Chondrocyte (in vitro differentiated cells): Measurements from ENCODE around the gene ANGPTL8. TPM values are rescaled to one million over a fixed set of nuclear protein-coding genes. Genes with fewer than 3 reads are reported as not detected.

Experiments used
- DNase-seq: peaks from one replicate; pipeline ENCODE4 v3.0.0; 2021; ENCODE audit warnings: mixed read lengths, low spot score
- H3K27ac Mint-ChIP-seq: one replicate; pipeline ENCODE4 v1.8.0; 2021; ENCODE audit warnings: mild to moderate bottlenecking, moderate library complexity, mixed read lengths; ENCODE audit not compliant: unreplicated experiment
- H3K27me3 Mint-ChIP-seq: 2 replicates; pipeline ENCODE4 v1.8.0; 2021; ENCODE audit warnings: low read depth, mixed read lengths
- H3K36me3 Mint-ChIP-seq: 2 replicates; pipeline ENCODE4 v1.8.0; 2021; ENCODE audit warnings: low read depth, mixed read lengths
- H3K4me1 Mint-ChIP-seq: 2 replicates; pipeline ENCODE4 v1.8.0; 2021; ENCODE audit warnings: low read depth, mild to moderate bottlenecking, mixed read lengths
- H3K4me3 Mint-ChIP-seq: one replicate; pipeline ENCODE4 v1.8.0; 2021; ENCODE audit warnings: mild to moderate bottlenecking, moderate library complexity, mixed read lengths; ENCODE audit not compliant: unreplicated experiment
- H3K9me3 Mint-ChIP-seq: 2 replicates; pipeline ENCODE4 v1.8.0; 2021; ENCODE audit warnings: low read depth, mixed read lengths
- CTCF ChIP-seq: fragments of 200-600 bp; sonication (generic); IDR thresholded peaks from 2 replicates; pipeline ENCODE4 v1.5.0; 2021; ENCODE audit warnings: antibody characterized with exemption, mild to moderate bottlenecking, moderate library complexity
- total RNA-seq: library from RNA; stranded (reverse); gene quantifications from 3 replicates; pipeline ENCODE4 v1.2.1, GENCODE V29; 2021

The ANGPTL8 gene
- total RNA-seq, 1 donor from 2014 or later, result not detected

- H3K4me3 Mint-ChIP-seq, result no peak overlapping the region
Measured at GRCh38 chr19:11291415-11291814, 52.0 kb downstream of the ANGPTL8 start.

More at GRCh38 chr19:11291415-11291814, 52.0 kb downstream of the ANGPTL8 start:
- DNase-seq, result no peak
- no peaks in the 10 kb centered on the region for H3K27me3 Mint-ChIP-seq
- H3K4me1 Mint-ChIP-seq, result peaks cover 22% of the 10 kb centered on the region
- H3K36me3 Mint-ChIP-seq, result no peaks in the 10 kb centered on the region
- no peak overlapping the region for H3K27ac Mint-ChIP-seq
- H3K9me3 Mint-ChIP-seq, result no peaks in the 10 kb centered on the region
- TF ChIP-seq CTCF, result no peak

Other genes starting within 250 kb of the ANGPTL8 start
- gene LDLR, start 150.2 kb upstream of the ANGPTL8 start, total RNA-seq, result 76.8 to 121 TPM (median 117 TPM) in 3 replicates
- 8.3 to 22.9 TPM (median 8.4 TPM) in 3 replicates for gene SPC24, start 83.8 kb upstream of the ANGPTL8 start, total RNA-seq
- 238 to 345 TPM (median 243 TPM) in 3 replicates for gene KANK2, start 42.1 kb upstream of the ANGPTL8 start, total RNA-seq
- gene DOCK6, start 22.9 kb downstream of the ANGPTL8 start, total RNA-seq, result 40.7 to 46.0 TPM (median 44.4 TPM) in 3 replicates
- not detected in 3 replicates for gene TSPAN16, start 56.5 kb downstream of the ANGPTL8 start, total RNA-seq
- gene RAB3D, start 100.0 kb downstream of the ANGPTL8 start, total RNA-seq, result 2.1 to 8.9 TPM (median 8.1 TPM) in 3 replicates
- gene TMEM205, start 106.6 kb downstream of the ANGPTL8 start, total RNA-seq, result 35.4 to 49.4 TPM (median 39.2 TPM) in 3 replicates
- gene CCDC159, start 106.9 kb downstream of the ANGPTL8 start, total RNA-seq, result 19.8 to 22.4 TPM (median 20.5 TPM) in 3 replicates
- 67.6 to 74.7 TPM (median 72.3 TPM) in 3 replicates for gene PLPPR2, start 115.8 kb downstream of the ANGPTL8 start, total RNA-seq
- gene SWSAP1, start 135.0 kb downstream of the ANGPTL8 start, total RNA-seq, result 1.1 to 1.5 TPM (median 1.4 TPM) in 3 replicates
- 1.4 to 2.8 TPM (median 2.6 TPM) in 3 replicates for gene EPOR, start 144.7 kb downstream of the ANGPTL8 start, total RNA-seq
- 0.70 to 0.97 TPM in 2 of 3 replicates, not detected in the other for gene RGL3, start 179.7 kb downstream of the ANGPTL8 start, total RNA-seq
- gene ODAD3, start 195.5 kb downstream of the ANGPTL8 start, total RNA-seq, result 0.15 to 0.68 TPM (median 0.31 TPM) in 3 replicates
- gene PRKCSH, start 196.0 kb downstream of the ANGPTL8 start, total RNA-seq, result 309 to 330 TPM (median 318 TPM) in 3 replicates
- gene ELAVL3, start 241.4 kb downstream of the ANGPTL8 start, total RNA-seq, result 0.07 TPM in 1 of 3 replicates, not detected in the others